Osteocyte (in vitro differentiated cells): Measurements from ENCODE around the gene FARS2. TPM values are rescaled to one million over a fixed set of nuclear protein-coding genes. Genes with fewer than 3 reads are reported as not detected.

Source experiments
- DNase-seq: peaks from one replicate; pipeline ENCODE4 v3.0.0; 2021; ENCODE audit warnings: mixed read lengths; ENCODE audit not compliant: unreplicated experiment; ENCODE audit errors: extremely low spot score
- H3K27ac Mint-ChIP-seq: one replicate; pipeline ENCODE4 v1.8.0; 2021; ENCODE audit warnings: mild to moderate bottlenecking, mixed read lengths; ENCODE audit not compliant: unreplicated experiment
- H3K27me3 Mint-ChIP-seq: one replicate; pipeline ENCODE4 v1.8.0; 2021; ENCODE audit warnings: mixed read lengths; ENCODE audit not compliant: unreplicated experiment
- H3K36me3 Mint-ChIP-seq: one replicate; pipeline ENCODE4 v1.8.0; 2021; ENCODE audit warnings: mixed read lengths; ENCODE audit not compliant: unreplicated experiment
- H3K4me1 Mint-ChIP-seq: one replicate; pipeline ENCODE4 v1.8.0; 2021; ENCODE audit warnings: mixed read lengths; ENCODE audit not compliant: unreplicated experiment
- H3K4me3 Mint-ChIP-seq: one replicate; pipeline ENCODE4 v1.8.0; 2021; ENCODE audit warnings: mild to moderate bottlenecking, moderate library complexity, mixed read lengths; ENCODE audit not compliant: unreplicated experiment
- H3K9me3 Mint-ChIP-seq: one replicate; pipeline ENCODE4 v1.8.0; 2021; ENCODE audit warnings: mixed read lengths; ENCODE audit not compliant: unreplicated experiment
- CTCF ChIP-seq: fragments of 200-600 bp; sonication (generic); IDR thresholded peaks from 2 replicates; pipeline ENCODE4 v1.5.0; 2021; ENCODE audit warnings: antibody characterized with exemption, mild to moderate bottlenecking, moderate library complexity
- total RNA-seq: library from RNA; stranded (reverse); gene quantifications from 2 replicates; pipeline ENCODE4 v1.2.1, GENCODE V29; 2021

Gene FARS2
- total RNA-seq, 1 donor from 2014 or later, result 17.4 TPM

- H3K27ac Mint-ChIP-seq, result no peak overlapping the region
- TF ChIP-seq CTCF, result no peak
- peaks cover 17% of the 10 kb centered on the region for H3K4me1 Mint-ChIP-seq
- no peak for DNase-seq
- no peak overlapping the region for H3K4me3 Mint-ChIP-seq
- no peaks in the 10 kb centered on the region for H3K27me3 Mint-ChIP-seq
- H3K9me3 Mint-ChIP-seq, result no peaks in the 10 kb centered on the region
- no peaks in the 10 kb centered on the region for H3K36me3 Mint-ChIP-seq
Measured at GRCh38 chr6:5334341-5334740, 73.0 kb downstream of the FARS2 start.

GRCh38 chr6:5335020-5335419 lies 73.7 kb downstream of the FARS2 start:
- TF ChIP-seq CTCF, result no peak
- no peak overlapping the region for H3K4me3 Mint-ChIP-seq
- H3K27me3 Mint-ChIP-seq, result no peaks in the 10 kb centered on the region
- peaks cover 17% of the 10 kb centered on the region for H3K4me1 Mint-ChIP-seq
- H3K9me3 Mint-ChIP-seq, result no peaks in the 10 kb centered on the region
- no peak for DNase-seq
- no peaks in the 10 kb centered on the region for H3K36me3 Mint-ChIP-seq
- H3K27ac Mint-ChIP-seq, result no peak overlapping the region

- no peak for DNase-seq
Measured at GRCh38 chr6:5337573-5337972, 76.3 kb downstream of the FARS2 start.

GRCh38 chr6:5338177-5338960 lies 77.1 kb downstream of the FARS2 start:
- no peaks in the 10 kb centered on the region for H3K27me3 Mint-ChIP-seq
- DNase-seq, result no peak
- H3K4me3 Mint-ChIP-seq, result no peak overlapping the region
- no peaks in the 10 kb centered on the region for H3K9me3 Mint-ChIP-seq
- no peaks in the 10 kb centered on the region for H3K36me3 Mint-ChIP-seq
- no peak overlapping the region for H3K27ac Mint-ChIP-seq
- TF ChIP-seq CTCF, result no peak
- H3K4me1 Mint-ChIP-seq, result peaks cover 17% of the 10 kb centered on the region

More at GRCh38 chr6:5337573-5337972, 76.3 kb downstream of the FARS2 start:
- Mint-ChIP-seq H3K9me3 (no peaks in the 10 kb centered on the region), H3K4me1 (peaks cover 17% of the 10 kb centered on the region), H3K27me3 (no peaks in the 10 kb centered on the region), H3K4me3 (no peak overlapping the region), H3K36me3 (no peaks in the 10 kb centered on the region), H3K27ac (no peak overlapping the region)
- no peak for TF ChIP-seq CTCF

- no peak overlapping the region for H3K27ac Mint-ChIP-seq
- no peak overlapping the region for H3K4me3 Mint-ChIP-seq
- no peak for DNase-seq
- H3K4me1 Mint-ChIP-seq, result peaks cover 4% of the 10 kb centered on the region
- no peaks in the 10 kb centered on the region for H3K9me3 Mint-ChIP-seq
- H3K27me3 Mint-ChIP-seq, result no peaks in the 10 kb centered on the region
- TF ChIP-seq CTCF, result no peak
- no peaks in the 10 kb centered on the region for H3K36me3 Mint-ChIP-seq
Measured at GRCh38 chr6:5339786-5340185, 78.5 kb downstream of the FARS2 start.
